ENCODE measurements around the gene FGGY.
"Not testable (repeated sequence)": the region's sequence is repeated elsewhere in the genome, so short reads cannot be mapped to it uniquely, and the experiment has no call there.

FGGY gene

GRCh38 chr1:59523745-59524450, 227.0 kb downstream of the FGGY start:
- DNase-seq: no peak

DNA sequence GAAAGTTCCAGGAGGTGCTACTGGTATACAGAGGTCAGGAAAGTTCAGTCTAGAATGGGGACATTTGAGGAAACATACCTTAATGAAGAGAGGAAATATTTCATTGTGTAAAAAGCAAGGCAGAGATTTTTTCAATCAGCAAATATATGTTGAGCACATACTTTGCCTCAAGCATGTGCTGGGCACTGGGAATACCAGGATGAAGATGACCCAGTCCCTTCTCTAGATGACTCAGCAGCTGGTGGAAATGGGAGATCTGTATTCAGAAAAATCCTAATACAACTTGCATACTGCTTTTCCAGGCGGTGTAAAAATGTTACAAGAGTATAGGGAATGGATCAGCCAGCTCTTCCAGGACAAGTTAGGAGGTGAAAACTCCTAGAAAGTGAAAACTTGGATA, 229.3 kb downstream of the FGGY start:
- DNase-seq: no peak

DNA sequence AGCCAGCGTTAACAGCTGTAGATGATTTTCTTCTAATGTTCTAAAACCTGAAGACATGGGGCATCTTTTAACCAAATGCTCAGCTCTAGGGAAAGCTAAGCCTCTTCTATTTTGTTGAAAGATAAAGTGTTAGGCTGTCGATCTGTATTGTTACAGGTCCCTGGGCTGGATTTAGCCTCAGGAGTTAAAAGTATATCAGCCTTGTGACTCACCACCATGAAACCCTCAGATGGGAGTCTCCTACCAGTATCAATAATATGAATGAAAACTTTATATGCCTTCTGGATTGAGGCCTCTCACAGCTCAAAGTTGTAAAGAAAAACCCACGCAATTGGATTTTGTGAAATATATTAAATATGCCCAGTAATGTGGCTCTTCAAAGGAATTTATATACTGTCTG, 231.6 kb downstream of the FGGY start:
- DNase-seq: no peak

DNA sequence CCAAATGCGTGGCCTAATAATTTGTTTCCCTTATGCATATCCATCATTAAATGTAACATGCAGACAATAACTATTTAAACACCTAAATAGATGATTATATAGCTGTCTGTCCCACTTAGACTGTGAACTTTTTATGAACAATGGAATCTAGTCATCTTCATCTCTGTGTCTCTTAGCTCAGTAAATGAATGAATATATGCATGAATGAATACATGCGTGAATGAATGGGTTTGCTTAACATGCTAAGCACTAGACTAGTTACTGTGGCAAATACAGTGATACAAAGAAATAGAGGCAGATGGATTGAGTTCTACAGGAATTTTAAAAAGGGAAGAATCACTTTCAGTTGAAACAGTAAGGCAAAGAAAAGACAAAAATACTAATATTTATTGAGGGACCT, 232.0 kb downstream of the FGGY start:
- DNase-seq: no peak

GRCh38 chr1:59530119-59530518, 233.2 kb downstream of the FGGY start:
- no peak for DNase-seq

- DNase-seq: no peak
Observed at GRCh38 chr1:59532102-59532501, 235.2 kb downstream of the FGGY start.

GRCh38 chr1:59538476-59538875, 241.6 kb downstream of the FGGY start:
- not testable (repeated sequence) for DNase-seq

- DNase-seq: no peak
Observed at GRCh38 chr1:59539961-59540681, 243.2 kb downstream of the FGGY start.

DNA sequence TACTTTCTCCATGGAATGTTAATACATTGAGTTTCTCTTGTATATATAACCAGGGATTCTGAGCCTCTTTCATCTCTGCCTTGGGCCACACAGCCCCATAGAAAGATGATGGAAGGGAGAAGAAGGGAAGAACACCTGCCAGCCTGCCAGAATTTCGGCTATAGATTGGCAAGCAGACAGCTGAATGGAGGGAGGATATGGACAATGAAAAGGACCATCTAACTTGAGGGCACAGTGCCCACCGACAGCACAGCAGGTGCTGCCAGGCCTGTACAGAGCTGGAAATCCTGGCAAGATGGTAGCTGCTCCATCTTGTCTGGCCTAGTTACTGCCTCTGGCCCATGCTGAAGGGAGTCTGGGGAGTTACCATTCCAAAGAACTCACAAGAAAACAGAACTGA, 244.3 kb downstream of the FGGY start:
- no peak for DNase-seq

DNA sequence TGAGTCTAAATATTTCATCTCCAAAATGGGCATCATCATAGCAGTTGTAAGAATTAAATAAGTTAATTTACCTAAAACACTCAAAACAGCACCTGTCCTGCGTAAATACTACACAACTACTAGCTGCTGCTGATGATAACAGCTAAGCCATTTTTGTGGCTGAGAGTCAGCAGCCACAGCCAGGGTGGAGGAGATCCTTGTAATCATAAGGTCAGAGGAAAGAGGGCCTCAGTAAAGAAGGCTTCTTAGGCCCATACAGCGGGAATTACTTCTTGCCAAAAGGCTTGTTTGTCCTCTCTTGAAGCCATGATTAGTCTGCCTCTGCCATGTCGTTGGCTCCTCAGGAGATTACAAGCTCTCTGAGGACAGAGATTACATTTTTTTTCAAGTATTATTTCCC, 245.0 kb downstream of the FGGY start:
- no peak for DNase-seq

DNA sequence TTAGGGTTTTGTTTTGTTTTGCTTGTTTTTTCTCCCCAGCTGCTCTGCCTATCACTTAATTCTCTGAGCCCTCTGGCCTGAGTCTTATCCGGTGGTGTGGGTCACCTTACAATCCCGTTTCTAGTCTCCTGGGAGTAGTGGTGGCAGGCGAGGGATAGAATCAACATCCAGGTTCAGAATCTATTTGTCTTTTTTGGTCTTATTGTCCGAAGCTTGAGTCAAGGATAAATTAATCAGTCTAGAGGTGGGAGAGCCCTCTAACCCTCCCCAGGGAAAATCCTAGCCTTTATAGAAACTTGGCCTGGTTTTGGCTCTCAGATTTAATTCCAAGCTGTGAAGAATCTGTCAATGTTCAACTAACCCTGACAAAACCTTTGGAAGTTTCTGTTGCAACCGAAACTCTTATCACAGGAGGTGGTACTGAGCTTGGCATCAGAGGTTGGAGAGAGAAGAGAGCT, 246.3 kb downstream of the FGGY start:
- no peak for DNase-seq

DNA sequence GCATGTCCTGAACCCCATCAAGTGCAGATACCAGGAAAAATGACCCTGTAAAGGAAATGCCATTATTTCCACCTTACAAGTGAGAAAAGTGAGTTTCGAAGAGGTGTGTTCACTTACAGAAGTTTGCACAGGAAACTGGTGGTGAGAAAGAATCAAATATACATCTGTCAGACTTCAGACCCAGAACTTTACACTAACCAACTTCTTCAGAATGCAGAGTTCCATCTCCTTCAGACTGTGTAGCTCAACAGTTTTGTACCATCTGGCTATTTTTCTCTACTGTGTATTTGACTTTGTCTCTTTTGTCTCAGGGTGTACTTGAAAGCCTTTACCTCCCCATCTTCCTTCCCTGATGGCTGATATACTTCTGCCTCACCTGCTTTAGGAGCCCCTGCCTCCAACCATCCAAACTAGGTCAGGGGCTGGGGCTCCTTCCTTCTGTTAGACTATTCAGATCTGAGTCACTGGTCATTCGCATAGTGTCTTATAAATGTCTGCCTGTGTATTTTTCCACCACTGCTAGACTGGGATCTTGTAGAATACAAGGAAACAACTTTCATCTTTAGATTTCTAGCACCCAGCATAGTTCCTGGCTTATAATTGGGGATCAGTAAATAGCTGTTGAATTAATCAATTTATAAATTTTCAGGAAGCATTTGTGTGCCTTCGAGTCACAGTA, 247.9 kb downstream of the FGGY start:
- no peak for DNase-seq

DNA sequence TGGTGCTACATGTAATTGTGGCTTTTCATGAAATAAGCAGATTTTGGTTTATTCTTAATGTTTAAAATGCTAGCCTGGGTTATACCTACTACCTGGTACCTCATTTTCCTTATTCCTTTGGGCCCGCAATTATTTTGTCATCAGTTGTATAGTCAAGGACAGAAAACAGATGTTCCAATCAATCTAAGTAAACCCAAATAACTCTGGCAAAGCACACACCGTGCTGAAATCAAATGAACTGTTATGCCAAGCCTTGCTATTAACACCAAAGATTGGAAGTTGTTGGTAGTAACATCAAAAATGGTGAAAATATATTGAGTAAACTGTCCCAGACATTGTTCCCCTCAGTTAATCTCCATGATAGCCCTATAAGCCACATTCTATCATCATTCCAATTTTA, 248.9 kb downstream of the FGGY start:
- no peak for DNase-seq

GRCh38 chr1:59549066-59549837, 252.4 kb downstream of the FGGY start:
- no peak for DNase-seq

DNA sequence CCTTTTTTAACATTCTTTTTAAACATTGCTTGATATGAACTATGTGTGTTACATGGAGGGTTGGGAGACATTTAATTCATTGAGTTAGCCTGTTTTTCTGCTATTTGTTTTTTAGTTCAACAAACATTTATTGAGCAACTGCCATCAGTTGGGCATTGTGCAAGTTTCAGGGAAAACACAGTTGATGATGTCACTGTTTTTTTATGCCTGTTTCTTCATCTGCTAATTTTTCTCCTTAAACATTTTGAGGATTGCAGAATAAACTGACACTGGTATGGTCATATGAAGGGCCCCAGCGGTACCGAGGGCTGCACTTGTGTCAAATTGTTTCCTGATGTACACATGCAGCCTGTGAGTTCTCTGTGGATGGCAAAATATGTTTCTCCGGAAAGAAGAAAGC, 253.0 kb downstream of the FGGY start:
- DNase-seq: no peak

GRCh38 chr1:59552007-59552406, 255.1 kb downstream of the FGGY start:
- no peak for DNase-seq

DNA sequence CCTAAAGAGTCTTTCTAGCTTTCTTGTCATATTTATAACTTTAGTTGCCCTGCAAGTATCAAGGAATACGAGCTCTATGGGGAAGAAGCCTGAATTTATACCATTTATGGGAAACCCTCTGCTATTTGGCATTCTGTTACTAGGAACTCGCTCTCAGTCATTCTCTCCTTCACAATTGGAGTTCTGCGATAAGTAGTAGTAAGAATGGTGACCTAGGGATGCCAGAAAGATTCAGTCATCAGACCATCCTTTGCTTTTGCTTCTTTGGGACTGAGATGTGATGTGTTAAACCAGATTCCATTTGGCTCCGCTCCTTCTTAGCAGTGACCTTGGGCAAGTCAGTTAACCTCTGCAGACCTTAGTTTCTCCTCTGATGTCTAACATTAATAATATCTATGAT, 256.5 kb downstream of the FGGY start:
- DNase-seq: no peak

- no peak for DNase-seq
Observed at GRCh38 chr1:59554011-59554663, 257.2 kb downstream of the FGGY start.

GRCh38 chr1:59554752-59555151, 257.9 kb downstream of the FGGY start:
- no peak for DNase-seq

GRCh38 chr1:59556398-59556797, 259.5 kb downstream of the FGGY start:
- DNase-seq: no peak

- no peak for DNase-seq
Observed at GRCh38 chr1:59556802-59557548, 260.1 kb downstream of the FGGY start.

DNA sequence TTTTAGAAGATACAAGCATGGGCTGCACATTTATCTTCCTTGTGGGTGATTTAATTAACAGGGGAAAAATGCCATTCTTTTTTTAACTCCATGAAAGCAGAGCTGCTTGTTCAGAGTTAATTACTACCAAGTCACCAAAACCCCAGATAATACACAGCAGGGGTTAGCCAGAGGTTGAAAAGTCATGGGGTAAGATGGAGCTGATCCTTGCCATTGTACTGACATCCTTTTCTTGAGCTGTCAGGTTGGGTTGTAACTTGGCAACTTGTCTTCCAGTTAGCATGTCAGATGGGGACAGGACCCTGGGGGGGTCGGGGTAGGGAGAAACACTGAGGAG, 260.6 kb downstream of the FGGY start:
- DNase-seq: no peak
